ENCODE measurements around the gene UBE2E3. TPM values are rescaled to one million over a fixed set of nuclear protein-coding genes. Genes with fewer than 3 reads are reported as not detected.

The UBE2E3 gene
- total and polyA plus RNA-seq, 2 of the 13 experiments (the other 11 are each of a cell fraction or from before 2014, with no cell fraction given) = 45.7 to 92.6 TPM

DNA sequence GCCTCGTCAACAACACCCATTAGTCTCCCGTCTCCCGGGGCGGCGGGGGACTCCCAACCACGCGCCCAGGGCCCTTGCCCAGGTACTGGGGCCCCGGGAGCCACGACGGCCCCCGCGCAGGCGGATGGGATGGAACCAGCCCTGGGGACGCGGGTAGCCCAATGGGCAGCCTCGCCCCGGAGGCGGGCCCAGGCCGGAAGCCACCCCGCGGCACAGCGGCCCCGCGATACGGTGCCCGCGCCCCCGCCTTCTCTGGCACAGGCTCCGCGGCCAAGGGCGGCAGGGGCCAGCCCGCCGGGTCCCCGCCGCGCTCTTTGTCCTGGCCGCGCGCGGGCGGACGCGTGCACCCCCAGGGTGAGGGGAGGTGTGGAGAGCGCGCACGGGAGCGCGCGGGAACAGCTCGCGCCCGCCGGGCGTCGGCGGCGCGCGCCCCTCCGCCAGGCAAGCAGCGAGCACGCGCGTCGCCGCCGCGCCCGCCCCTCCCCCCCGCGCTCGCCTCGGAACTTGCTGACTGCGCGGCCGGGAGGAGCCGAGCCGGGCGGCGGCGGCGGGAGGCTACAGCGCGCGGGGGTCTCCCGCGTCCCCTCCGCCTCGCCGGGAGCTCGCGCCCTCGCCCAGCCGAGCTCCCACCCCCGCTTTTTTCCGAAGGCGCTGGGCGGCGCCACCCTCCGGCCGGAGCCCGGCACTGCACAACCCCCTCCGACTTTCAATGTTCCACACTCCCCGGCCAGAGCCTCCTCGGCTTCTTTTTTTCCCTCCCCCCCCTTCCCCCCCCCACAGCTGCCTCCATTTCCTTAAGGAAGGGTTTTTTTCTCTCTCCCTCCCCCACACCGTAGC is at the start of gene UBE2E3 (continued):
- TF ChIP-seq ZNF790 (CRISPR knock-in tag; IDR thresholded peaks at IDR 0.05; ENCODE audit: borderline replicate concordance) (no peak), NR2F1 (CRISPR knock-in tag; IDR thresholded peaks at IDR 0.05) (no peak), ZNF138 (CRISPR knock-in tag; IDR thresholded peaks at IDR 0.05; ENCODE audit: low read depth) (no peak), NONO (IDR thresholded peaks at IDR 0.05) (no peak), NONO (CRISPR knock-in tag; conservative IDR thresholded peaks at IDR 0.05) (peak; percentile 55; the same call in 1 of the 2 replicates), RELA (CRISPR knock-in tag; IDR thresholded peaks at IDR 0.05) (peak; percentile 55; the same call in 1 of the 2 replicates), MATR3 (CRISPR knock-in tag; IDR thresholded peaks at IDR 0.05) (no peak), SP1 (IDR thresholded peaks at IDR 0.05) (no peak), SP1 (CRISPR knock-in tag; IDR thresholded peaks at IDR 0.05) (peak; percentile 29; the same call in 1 of the 2 replicates), ZNF180 (CRISPR knock-in tag; IDR thresholded peaks at IDR 0.05; ENCODE audit: borderline replicate concordance, low read depth) (no peak), FOXM1 (CRISPR knock-in tag; IDR thresholded peaks at IDR 0.05) (no peak), RFX3 (CRISPR knock-in tag; IDR thresholded peaks at IDR 0.05) (no peak), MYC (CRISPR knock-in tag; IDR thresholded peaks at IDR 0.05; ENCODE audit: borderline replicate concordance) (peak; percentile 58; the same call in 1 of the 2 replicates), ZNF563 (CRISPR knock-in tag; IDR thresholded peaks at IDR 0.05) (peak; percentile 79; the same call in 1 of the 2 replicates), HHEX (CRISPR knock-in tag; IDR thresholded peaks at IDR 0.05) (no peak), ZBTB7A (CRISPR knock-in tag; IDR thresholded peaks at IDR 0.05) (peak; percentile 70), FOXP1 (IDR thresholded peaks at IDR 0.05) (no peak), FOXP1 (CRISPR knock-in tag; IDR thresholded peaks at IDR 0.05) (no peak), REXO4 (CRISPR knock-in tag; IDR thresholded peaks at IDR 0.05; ENCODE audit: borderline replicate concordance) (no peak), SMARCE1 (IDR thresholded peaks at IDR 0.05; ENCODE audit: borderline replicate concordance) (no peak), NFATC3 (CRISPR knock-in tag; IDR thresholded peaks at IDR 0.05) (no peak), FOXA3 (CRISPR knock-in tag; IDR thresholded peaks at IDR 0.05) (0 out of 2 replicates have a peak, but pooled peaks have one; percentile 10), HNRNPLL (IDR thresholded peaks at IDR 0.05; ENCODE audit: low read depth, low read length, poor library complexity, severe bottlenecking) (peak; percentile 48)
- TF ChIP-seq, protein P1, sequence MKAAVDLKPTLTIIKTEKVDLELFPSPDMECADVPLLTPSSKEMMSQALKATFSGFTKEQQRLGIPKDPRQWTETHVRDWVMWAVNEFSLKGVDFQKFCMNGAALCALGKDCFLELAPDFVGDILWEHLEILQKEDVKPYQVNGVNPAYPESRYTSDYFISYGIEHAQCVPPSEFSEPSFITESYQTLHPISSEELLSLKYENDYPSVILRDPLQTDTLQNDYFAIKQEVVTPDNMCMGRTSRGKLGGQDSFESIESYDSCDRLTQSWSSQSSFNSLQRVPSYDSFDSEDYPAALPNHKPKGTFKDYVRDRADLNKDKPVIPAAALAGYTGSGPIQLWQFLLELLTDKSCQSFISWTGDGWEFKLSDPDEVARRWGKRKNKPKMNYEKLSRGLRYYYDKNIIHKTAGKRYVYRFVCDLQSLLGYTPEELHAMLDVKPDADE (CRISPR knock-in tag; IDR thresholded peaks at IDR 0.05) = 0 out of 2 replicates have a peak, but pooled peaks have one; percentile 69
- TF ChIP-seq, protein P2, sequence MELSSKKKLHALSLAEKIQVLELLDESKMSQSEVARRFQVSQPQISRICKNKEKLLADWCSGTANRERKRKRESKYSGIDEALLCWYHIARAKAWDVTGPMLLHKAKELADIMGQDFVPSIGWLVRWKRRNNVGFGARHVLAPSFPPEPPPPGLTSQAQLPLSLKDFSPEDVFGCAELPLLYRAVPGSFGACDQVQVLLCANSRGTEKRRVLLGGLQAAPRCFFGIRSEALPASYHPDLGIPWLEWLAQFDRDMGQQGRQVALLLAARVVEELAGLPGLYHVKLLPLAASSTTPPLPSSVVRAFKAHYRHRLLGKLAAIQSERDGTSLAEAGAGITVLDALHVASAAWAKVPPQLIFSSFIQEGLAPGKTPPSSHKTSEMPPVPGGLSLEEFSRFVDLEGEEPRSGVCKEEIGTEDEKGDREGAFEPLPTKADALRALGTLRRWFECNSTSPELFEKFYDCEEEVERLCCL (CRISPR knock-in tag; IDR thresholded peaks at IDR 0.05; ENCODE audit: borderline replicate concordance) = no peak
- TF ChIP-seq, protein P3, sequence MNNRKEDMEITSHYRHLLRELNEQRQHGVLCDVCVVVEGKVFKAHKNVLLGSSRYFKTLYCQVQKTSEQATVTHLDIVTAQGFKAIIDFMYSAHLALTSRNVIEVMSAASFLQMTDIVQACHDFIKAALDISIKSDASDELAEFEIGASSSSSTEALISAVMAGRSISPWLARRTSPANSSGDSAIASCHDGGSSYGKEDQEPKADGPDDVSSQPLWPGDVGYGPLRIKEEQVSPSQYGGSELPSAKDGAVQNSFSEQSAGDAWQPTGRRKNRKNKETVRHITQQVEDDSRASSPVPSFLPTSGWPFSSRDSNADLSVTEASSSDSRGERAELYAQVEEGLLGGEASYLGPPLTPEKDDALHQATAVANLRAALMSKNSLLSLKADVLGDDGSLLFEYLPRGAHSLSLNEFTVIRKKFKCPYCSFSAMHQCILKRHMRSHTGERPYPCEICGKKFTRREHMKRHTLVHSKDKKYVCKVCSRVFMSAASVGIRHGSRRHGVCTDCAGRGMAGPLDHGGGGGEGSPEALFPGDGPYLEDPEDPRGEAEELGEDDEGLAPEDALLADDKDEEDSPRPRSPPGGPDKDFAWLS (CRISPR knock-in tag; IDR thresholded peaks at IDR 0.05; ENCODE audit: borderline replicate concordance) = no peak
- TF ChIP-seq, protein P4, sequence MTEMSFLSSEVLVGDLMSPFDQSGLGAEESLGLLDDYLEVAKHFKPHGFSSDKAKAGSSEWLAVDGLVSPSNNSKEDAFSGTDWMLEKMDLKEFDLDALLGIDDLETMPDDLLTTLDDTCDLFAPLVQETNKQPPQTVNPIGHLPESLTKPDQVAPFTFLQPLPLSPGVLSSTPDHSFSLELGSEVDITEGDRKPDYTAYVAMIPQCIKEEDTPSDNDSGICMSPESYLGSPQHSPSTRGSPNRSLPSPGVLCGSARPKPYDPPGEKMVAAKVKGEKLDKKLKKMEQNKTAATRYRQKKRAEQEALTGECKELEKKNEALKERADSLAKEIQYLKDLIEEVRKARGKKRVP (CRISPR knock-in tag; IDR thresholded peaks at IDR 0.05) = 0 out of 4 replicates have a peak, but pooled peaks of 1 of the 2 experiments have one; percentile 13
